HCT116 (cell line): ENCODE data around the gene CRYBG3.

Experiments used
- CTCF ChIP-seq, 3 experiments: fragments of 200-600 bp in 1 of 3; sonication (generic) in 1 of 3; IDR thresholded peaks in 2 of 3; conservative IDR thresholded peaks in 1 of 3; 2 replicates each; pipeline ENCODE4 v1.5.1; 2012 to 2017; ENCODE audit warnings: low read depth in 2 of 3, low read length in 2 of 3, antibody characterized with exemption in 1 of 3, borderline replicate concordance in 1 of 3, control low read depth in 1 of 3, mild to moderate bottlenecking in 1 of 3, mixed read lengths in 1 of 3, mixed run types in 1 of 3, moderate library complexity in 1 of 3; ENCODE audit not compliant: insufficient read depth in 1 of 3
- SIN3A ChIP-seq: IDR thresholded peaks from 2 replicates; pipeline ENCODE4 v1.6.1; 2012; ENCODE audit warnings: low read depth

- TF ChIP-seq SIN3A (no peak), CTCF (IDR thresholded peaks at IDR 0.05 in 2 of 3, conservative IDR thresholded peaks at IDR 0.05 in 1 of 3; ENCODE audit: borderline replicate concordance in 1 of 3, insufficient read depth in 1 of 3, low read depth in 2 of 3, low read length in 2 of 3) (peak in 1 of 3 experiments; percentile 19; a peak in 1 of 6 replicates)
Measured at GRCh38 chr3:97889814-97890213, 68.0 kb downstream of the CRYBG3 start.
